GM12873 (cell line): ENCODE measurements around the gene BBS2.

Source experiments
- TF ChIP-seq, protein P1 (sequence below): IDR thresholded peaks from 2 replicates; pipeline ENCODE4 v1.5.1; 2012; ENCODE audit warnings: low read depth, mild to moderate bottlenecking, moderate library complexity, low read length, control low read depth; ENCODE audit not compliant: insufficient read depth; ENCODE audit errors: missing control alignments

Gene BBS2

DNA sequence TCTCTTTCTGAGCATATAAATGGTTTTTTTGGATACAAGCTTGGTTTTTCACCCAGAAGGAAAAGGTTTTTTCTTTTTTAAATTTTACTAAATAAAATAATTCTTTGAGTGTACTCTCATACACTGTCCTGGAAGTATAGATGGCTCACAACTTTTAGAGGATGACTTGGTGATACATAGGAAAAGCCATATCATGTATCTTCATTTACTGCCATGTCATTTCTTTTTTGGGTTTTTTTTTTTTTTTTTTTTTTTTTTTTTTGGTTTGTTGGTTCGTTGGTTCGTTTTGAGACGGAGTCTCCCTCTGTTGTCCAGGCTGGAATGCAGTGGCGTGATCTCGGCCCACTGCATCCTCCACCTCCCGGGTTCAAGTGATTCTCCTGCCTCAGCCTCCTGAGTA, 56.7 kb downstream of the BBS2 start:
- TF ChIP-seq, protein P1, sequence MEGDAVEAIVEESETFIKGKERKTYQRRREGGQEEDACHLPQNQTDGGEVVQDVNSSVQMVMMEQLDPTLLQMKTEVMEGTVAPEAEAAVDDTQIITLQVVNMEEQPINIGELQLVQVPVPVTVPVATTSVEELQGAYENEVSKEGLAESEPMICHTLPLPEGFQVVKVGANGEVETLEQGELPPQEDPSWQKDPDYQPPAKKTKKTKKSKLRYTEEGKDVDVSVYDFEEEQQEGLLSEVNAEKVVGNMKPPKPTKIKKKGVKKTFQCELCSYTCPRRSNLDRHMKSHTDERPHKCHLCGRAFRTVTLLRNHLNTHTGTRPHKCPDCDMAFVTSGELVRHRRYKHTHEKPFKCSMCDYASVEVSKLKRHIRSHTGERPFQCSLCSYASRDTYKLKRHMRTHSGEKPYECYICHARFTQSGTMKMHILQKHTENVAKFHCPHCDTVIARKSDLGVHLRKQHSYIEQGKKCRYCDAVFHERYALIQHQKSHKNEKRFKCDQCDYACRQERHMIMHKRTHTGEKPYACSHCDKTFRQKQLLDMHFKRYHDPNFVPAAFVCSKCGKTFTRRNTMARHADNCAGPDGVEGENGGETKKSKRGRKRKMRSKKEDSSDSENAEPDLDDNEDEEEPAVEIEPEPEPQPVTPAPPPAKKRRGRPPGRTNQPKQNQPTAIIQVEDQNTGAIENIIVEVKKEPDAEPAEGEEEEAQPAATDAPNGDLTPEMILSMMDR, result no peak

DNA sequence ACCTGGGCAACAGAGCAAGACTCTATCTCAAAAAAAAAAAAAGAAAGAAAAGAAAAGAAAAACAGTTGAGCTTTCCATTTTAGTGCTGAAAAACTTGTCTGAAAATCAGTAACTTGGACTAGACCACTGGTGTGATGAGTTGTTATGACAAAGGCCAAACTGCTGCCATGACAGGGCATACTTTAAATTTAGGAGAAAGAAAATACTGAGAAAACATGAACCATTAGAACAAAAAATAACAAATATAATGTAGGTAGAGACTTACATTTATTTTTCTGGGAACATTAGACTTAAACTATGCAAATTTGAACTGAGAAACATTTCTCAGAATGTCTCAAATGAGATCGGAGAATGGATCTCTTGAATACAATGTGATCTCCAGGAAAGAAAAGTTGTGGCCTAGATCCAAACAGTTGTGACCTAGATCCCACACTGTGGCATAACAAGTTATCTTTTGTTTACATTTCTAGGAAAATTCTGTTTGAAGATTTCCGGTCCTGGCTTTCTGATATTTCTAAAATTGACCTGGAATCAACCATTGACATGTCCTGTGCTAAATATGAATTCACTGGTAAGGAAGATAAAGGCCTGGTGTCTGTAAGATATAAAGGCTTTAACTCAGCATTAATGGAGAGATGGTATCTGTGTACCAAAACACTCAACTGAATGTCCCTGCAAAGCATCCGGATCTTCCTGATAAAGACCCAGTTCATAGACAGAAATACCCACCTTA, 57.6 kb downstream of the BBS2 start:
- TF ChIP-seq, protein P1, result no peak

DNA sequence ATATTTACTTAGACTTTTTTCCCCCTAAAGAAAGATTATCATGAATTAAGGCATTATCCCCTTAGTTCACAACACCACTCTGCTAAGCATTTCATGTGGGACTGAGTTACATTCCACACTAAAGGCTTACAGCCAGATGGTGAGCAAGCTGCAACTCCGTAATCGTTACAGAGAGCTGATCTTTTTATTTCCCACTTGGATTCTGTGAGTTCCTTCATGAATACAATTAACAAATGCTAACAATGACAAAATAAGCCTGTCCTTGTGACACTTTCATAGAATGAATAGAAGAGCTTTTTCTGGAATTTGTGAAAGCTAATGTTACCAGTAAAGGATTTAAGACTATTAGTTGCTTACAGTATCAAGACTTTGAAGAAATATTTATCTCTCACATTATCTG, 59.7 kb downstream of the BBS2 start:
- TF ChIP-seq, protein P1, result no peak

DNA sequence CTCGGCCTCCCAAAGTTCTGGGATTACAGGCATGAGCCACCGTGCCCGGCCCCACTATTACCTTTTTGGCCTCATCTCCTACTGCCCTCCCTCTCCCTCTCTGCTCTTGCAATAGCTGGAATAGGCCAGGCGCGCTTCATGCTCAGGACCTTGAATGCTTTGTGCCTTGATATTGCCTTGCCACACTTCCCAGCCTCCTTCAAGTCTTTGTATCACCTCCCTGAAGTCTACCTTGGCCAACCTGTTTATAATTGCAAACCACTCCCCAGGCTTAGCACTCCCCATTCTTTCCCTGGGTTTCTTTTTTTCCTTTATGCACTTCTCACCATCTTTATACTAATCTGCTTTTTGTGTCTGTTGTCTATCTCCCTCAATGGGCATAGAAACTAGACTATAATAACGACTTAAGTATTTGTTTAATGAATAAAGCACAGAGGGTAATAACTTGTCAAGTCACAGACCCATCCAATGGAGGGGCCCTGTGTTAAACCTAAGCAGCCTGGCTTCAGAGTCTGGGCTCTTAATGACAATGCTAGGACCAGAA, 61.8 kb downstream of the BBS2 start:
- TF ChIP-seq, protein P1, result no peak

DNA sequence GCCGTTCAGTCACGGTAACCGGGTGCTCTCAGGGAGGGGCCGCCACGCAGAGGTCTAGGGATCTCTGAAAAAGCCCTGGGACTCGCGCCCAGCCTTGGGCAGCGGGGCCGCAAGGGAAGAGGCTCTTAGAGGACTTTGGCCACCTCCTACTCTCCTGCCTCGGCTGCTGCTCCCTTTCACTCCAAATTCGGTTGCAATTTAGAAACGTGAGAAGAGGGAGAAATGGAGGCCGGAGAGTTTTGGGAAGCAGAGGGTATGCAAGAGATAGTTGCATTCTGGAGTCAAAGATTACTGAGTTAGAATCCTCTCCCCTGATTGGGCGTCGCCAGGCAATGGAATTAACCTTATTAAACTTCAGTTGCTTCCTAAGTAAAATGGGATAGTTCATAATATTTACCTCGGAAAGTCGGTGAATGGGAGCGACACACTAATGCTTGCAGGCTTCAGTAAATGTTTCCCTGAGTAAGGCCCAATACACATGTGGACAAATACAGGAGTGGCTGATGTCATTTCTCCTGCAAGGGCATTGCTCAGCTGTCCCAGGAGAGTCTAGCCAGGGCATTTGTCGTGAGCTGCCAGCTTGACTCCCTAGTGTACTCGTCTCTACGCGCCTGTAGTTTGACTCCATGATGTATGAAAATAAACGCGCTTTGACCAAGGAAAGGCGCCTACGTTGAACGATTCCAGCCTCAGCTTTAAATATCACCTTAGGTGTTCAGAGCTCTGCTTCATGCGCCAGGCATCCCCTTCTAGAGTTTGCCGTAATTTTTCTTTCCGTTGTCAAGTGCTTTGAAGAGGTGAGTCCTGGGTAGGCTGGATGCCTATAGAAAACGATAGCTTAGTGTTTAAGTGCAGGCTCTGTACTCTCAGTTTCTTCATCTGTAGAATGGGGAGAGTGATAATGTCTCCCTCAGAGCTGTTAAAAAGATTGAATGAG, 67.8 kb downstream of the BBS2 start:
- TF ChIP-seq, protein P1, result no peak

DNA sequence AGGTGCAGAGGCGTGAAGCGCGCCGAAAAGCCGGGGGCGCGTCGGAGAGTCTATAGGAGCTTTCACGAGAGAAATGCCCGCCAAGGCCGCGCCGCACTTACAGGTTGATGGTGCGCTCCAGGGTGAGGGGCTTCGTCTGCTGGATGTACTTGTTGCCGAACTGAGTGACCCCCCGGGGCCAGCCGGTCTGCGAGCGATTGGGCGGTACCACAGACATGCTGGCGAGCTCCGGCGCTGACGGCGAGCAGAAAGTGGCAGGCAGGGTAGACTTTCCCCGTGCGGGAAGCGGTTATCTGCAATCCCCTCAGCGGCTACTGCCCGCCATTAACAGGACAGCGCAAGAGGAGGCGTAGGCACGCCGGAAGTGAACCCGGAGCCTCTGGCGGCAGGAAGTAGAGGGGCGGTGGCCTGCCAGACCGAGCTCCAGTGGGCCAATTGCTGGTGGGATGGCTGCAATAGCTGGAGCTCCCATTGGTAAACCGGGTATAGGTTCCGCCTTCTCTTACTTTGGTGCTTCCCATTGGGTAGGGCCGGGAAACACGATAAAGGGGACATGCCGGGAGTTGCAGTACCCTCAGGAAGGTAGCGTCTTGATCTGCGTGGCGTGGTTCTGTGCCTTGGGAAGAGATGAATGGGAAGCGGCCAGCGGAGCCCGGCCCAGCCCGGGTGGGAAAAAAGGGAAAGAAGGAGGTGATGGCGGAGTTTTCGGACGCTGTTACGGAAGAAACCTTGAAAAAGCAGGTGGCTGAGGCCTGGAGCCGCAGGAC, 68.7 kb downstream of the BBS2 start, which contains the start of the genes NUDT21 and OGFOD1:
Gene NUDT21, minus strand, starts transcription at position 347 of the 767 bp plus-strand sequence. Its CDS starts 130 bp downstream, at position 217.
Gene OGFOD1, plus strand, starts transcription at position 569 of the 767 bp plus-strand sequence. Its CDS starts 59 bp downstream, at position 628.
- TF ChIP-seq, protein P1, result no peak
